22Rv1 (cell line): ENCODE results near the gene SEPTIN12.

Experiments
- CTCF ChIP-seq: fragments of 450-650 bp; IDR thresholded peaks from 2 replicates; pipeline ENCODE4 v1.5.1; 2017; ENCODE audit warnings: mild to moderate bottlenecking
- ZFX ChIP-seq: fragments of 450-650 bp; IDR thresholded peaks from 2 replicates; pipeline ENCODE4 v1.6.1; 2017; ENCODE audit warnings: antibody characterized with exemption, borderline replicate concordance

GRCh38 chr16:4747906-4748681, 40.1 kb downstream of the SEPTIN12 start:
- TF ChIP-seq CTCF = no peak
- no peak for TF ChIP-seq ZFX
